Caco-2 (cell line): ENCODE results near the gene TBL2. TPM values are rescaled to one million over a fixed set of nuclear protein-coding genes. Genes with fewer than 3 reads are reported as not detected.

Source experiments
- BruUV-seq: library from RNA; stranded (reverse); fragments of 400-500 nt; replicated peaks from 2 replicates; lab custom pipeline; 2021; lab: Mats Ljungman, UMichigan
- CTCF ChIA-PET: fragments of 300-600 bp; sonication (Branson Sonifier 250); formaldehyde crosslinking; loops from one replicate; lab custom pipeline; 2022; ENCODE audit warnings: antibody characterized with exemption; lab: Charles Lee
- POLR2A ChIA-PET: fragments of 300-600 bp; sonication (Branson Sonifier 250); formaldehyde crosslinking; loops from one replicate; lab custom pipeline; 2022; ENCODE audit warnings: antibody characterized with exemption; lab: Charles Lee
- DNase-seq, 2 experiments: peaks; one replicate each; pipeline versions ENCODE4 v3.0.0 to v3.0.0-alpha.2; 2020 to 2022
- H3K27me3 ChIP-seq: replicated peaks from 2 replicates; pipeline ENCODE4 v1.6.0; 2011; ENCODE audit warnings: low read length; ENCODE audit not compliant: control insufficient read depth, insufficient read depth
- H3K36me3 ChIP-seq: 2 replicates; pipeline ENCODE4 v1.5.1; 2011; ENCODE audit warnings: low read length; ENCODE audit not compliant: control insufficient read depth, insufficient read depth
- H3K4me1 ChIP-seq: fragments of 250-450 bp; sonication (Bioruptor Pico); 2 replicates; pipeline ENCODE4 v1.5.1; 2020; ENCODE audit warnings: mild to moderate bottlenecking
- H3K4me3 ChIP-seq: 2 replicates; pipeline ENCODE4 v1.5.1; 2011; ENCODE audit warnings: low read depth, mild to moderate bottlenecking, control low read depth, low read length
- H3K9me3 ChIP-seq: fragments of 250-450 bp; sonication (Bioruptor Pico); 2 replicates; pipeline ENCODE4 v1.5.1; 2020; ENCODE audit warnings: mild to moderate bottlenecking, moderate library complexity
- H3K27ac Mint-ChIP-seq: one replicate; pipeline ENCODE4 v1.8.0; 2022; ENCODE audit warnings: mixed read lengths; ENCODE audit not compliant: unreplicated experiment
- H3K27me3 Mint-ChIP-seq: one replicate; pipeline ENCODE4 v1.8.0; 2022; ENCODE audit warnings: mixed read lengths; ENCODE audit not compliant: insufficient read depth, unreplicated experiment
- H3K36me3 Mint-ChIP-seq: one replicate; pipeline ENCODE4 v1.8.0; 2022; ENCODE audit warnings: mild to moderate bottlenecking, mixed read lengths; ENCODE audit not compliant: insufficient read depth, unreplicated experiment
- H3K4me1 Mint-ChIP-seq: one replicate; pipeline ENCODE4 v1.8.0; 2022; ENCODE audit warnings: low read depth, mixed read lengths; ENCODE audit not compliant: unreplicated experiment
- H3K4me3 Mint-ChIP-seq: one replicate; pipeline ENCODE4 v1.8.0; 2022; ENCODE audit warnings: mild to moderate bottlenecking, moderate library complexity, mixed read lengths; ENCODE audit not compliant: unreplicated experiment
- H3K9me3 Mint-ChIP-seq: one replicate; pipeline ENCODE4 v1.8.0; 2022; ENCODE audit warnings: mixed read lengths; ENCODE audit not compliant: unreplicated experiment
- intact Hi-C: fragments of 100-400 bp; cut with micrococcal nuclease; formaldehyde crosslinking; loops from one replicate; pipeline ENCODE4 v1.10.0; 2022; ENCODE audit not compliant: unreplicated experiment
- total RNA-seq: library from RNA; stranded (reverse); gene quantifications from 2 replicates; pipeline ENCODE4 v1.2.3, GENCODE V29; 2022
- TF ChIP-seq, protein P1 (sequence below), 2 experiments: fragments of 200-600 bp in 1 of 2; IDR thresholded peaks; 1 replicate in 1 of 2; 2 replicates in 1 of 2; pipeline versions ENCODE4 v1.5.1 to v1.8.0; 2011 to 2022; ENCODE audit warnings: antibody characterized with exemption in 1 of 2, control low read depth in 1 of 2, inconsistent platforms in 1 of 2, low read depth in 1 of 2, low read length in 1 of 2, mild to moderate bottlenecking in 1 of 2, moderate library complexity in 1 of 2; ENCODE audit not compliant: insufficient read depth in 1 of 2, severe bottlenecking in 1 of 2, unreplicated experiment in 1 of 2

The TBL2 gene
- total RNA-seq, 1 experiment from 2014 or later, result 76.8 TPM

- Histone ChIP-seq H3K4me3 (no peak overlapping the region), H3K9me3 (no peaks in the 10 kb centered on the region), H3K4me1 (peaks cover 22% of the 10 kb centered on the region), H3K27me3 (no peaks in the 10 kb centered on the region), H3K36me3 (no peaks in the 10 kb centered on the region; the same call in 1 of the 2 replicates)
- H3K4me1 Mint-ChIP-seq, result peaks cover 8% of the 10 kb centered on the region
- TF ChIP-seq, protein P1, sequence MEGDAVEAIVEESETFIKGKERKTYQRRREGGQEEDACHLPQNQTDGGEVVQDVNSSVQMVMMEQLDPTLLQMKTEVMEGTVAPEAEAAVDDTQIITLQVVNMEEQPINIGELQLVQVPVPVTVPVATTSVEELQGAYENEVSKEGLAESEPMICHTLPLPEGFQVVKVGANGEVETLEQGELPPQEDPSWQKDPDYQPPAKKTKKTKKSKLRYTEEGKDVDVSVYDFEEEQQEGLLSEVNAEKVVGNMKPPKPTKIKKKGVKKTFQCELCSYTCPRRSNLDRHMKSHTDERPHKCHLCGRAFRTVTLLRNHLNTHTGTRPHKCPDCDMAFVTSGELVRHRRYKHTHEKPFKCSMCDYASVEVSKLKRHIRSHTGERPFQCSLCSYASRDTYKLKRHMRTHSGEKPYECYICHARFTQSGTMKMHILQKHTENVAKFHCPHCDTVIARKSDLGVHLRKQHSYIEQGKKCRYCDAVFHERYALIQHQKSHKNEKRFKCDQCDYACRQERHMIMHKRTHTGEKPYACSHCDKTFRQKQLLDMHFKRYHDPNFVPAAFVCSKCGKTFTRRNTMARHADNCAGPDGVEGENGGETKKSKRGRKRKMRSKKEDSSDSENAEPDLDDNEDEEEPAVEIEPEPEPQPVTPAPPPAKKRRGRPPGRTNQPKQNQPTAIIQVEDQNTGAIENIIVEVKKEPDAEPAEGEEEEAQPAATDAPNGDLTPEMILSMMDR (IDR thresholded peaks at IDR 0.05; ENCODE audit: insufficient read depth in 1 of 2, low read depth in 1 of 2, low read length in 1 of 2, severe bottlenecking in 1 of 2, unreplicated experiment in 1 of 2), result no peak
- H3K27me3 Mint-ChIP-seq, result no peaks in the 10 kb centered on the region
- intact Hi-C loops, result loop anchor here (1.0 to 2.0 kb wide), 2 partner anchors 15 to 53 kb away; partner anchors contain the start of gene VPS37D
- H3K9me3 Mint-ChIP-seq, result no peaks in the 10 kb centered on the region
- no peaks in the 10 kb centered on the region for H3K36me3 Mint-ChIP-seq
- no peak for DNase-seq
- CTCF ChIA-PET, result interaction anchor here (0.7 to 1.1 kb wide), 3 partner anchors 9 to 55 kb away, joined by 3 read pairs; no protein-coding TSS in a partner anchor
- no peak overlapping the region for H3K4me3 Mint-ChIP-seq
- H3K27ac Mint-ChIP-seq, result peak overlapping the region; percentile 50
- BruUV-seq, result no TSS peak
- POLR2A ChIA-PET, result no interaction called here
Observed at GRCh38 chr7:73613954-73614735, 35.8 kb upstream of the TBL2 start.

DNA sequence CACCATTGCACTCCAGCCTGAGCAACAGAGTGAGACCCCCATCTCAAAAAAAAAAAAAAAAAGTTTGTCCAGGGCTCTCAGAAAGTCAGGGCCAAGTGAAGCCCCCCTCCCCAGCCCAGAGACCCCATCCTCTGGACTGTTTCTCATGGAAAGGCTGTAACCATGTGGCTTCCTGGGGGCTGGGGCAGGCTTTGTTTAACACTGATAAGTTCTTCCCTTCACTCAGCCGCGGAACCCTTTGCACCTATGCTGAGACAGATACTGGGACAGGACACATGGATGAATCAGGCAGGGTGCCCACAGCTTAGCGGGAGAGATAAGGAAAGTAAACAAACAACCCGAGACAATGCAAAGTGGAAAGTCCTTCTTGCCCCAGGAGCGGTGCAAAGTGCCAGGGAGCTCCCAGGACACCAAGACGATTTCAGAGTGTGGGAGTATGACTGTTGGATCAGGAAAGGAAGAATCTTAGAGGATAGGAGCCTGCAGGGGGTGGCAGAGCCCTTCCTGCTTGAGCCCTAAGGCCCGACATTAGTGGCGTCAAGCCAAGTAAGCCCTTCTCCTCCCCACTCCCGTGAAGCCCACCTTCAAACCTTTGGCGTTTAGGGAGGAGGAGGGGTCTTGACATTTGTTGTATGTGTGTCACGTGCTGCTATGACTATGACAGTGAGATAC, 34.4 kb upstream of the TBL2 start:
- ChIA-PET CTCF (interaction anchor here (0.5 to 1.5 kb wide), 8 partner anchors 10 to 233 kb away, joined by 3 to 6 read pairs (median 4); partner anchors contain the start of genes MLXIPL and STX1A), POLR2A (interaction anchor here (0.5 to 1.1 kb wide), 3 partner anchors 12 to 125 kb away, joined by 3 to 7 read pairs (median 3); partner anchors contain the start of genes ABHD11, MLXIPL and TBL2)
- no TSS peak for BruUV-seq
- Histone ChIP-seq H3K4me1 (peaks cover 26% of the 10 kb centered on the region), H3K27me3 (no peaks in the 10 kb centered on the region), H3K36me3 (no peaks in the 10 kb centered on the region; the same call in 1 of the 2 replicates), H3K4me3 (no peak overlapping the region), H3K9me3 (no peaks in the 10 kb centered on the region)
- intact Hi-C loops, result loop anchor here (1.0 to 2.0 kb wide), 2 partner anchors 16 to 55 kb away; partner anchors contain the start of gene VPS37D
- peak overlapping the region; percentile 48 for H3K27ac Mint-ChIP-seq
- H3K27me3 Mint-ChIP-seq, result no peaks in the 10 kb centered on the region
- TF ChIP-seq, protein P1 (IDR thresholded peaks at IDR 0.05; ENCODE audit: insufficient read depth in 1 of 2, low read depth in 1 of 2, low read length in 1 of 2, severe bottlenecking in 1 of 2, unreplicated experiment in 1 of 2), result peak in 1 of 2 experiments; percentile 43
- H3K9me3 Mint-ChIP-seq, result no peaks in the 10 kb centered on the region
- peaks cover 15% of the 10 kb centered on the region for H3K4me1 Mint-ChIP-seq
- no peaks in the 10 kb centered on the region for H3K36me3 Mint-ChIP-seq
- DNase-seq, result peak; percentile 83 to 90
- H3K4me3 Mint-ChIP-seq, result peak overlapping the region; percentile 52

- Histone ChIP-seq H3K9me3 (no peaks in the 10 kb centered on the region), H3K36me3 (no peaks in the 10 kb centered on the region; the same call in 1 of the 2 replicates), H3K4me3 (no peak overlapping the region), H3K4me1 (peaks cover 26% of the 10 kb centered on the region), H3K27me3 (no peaks in the 10 kb centered on the region)
- no peak overlapping the region for H3K27ac Mint-ChIP-seq
- H3K4me1 Mint-ChIP-seq, result peaks cover 15% of the 10 kb centered on the region
- BruUV-seq, result no TSS peak
- TF ChIP-seq, protein P1 (IDR thresholded peaks at IDR 0.05; ENCODE audit: insufficient read depth in 1 of 2, low read depth in 1 of 2, low read length in 1 of 2, severe bottlenecking in 1 of 2, unreplicated experiment in 1 of 2), result no peak
- no peaks in the 10 kb centered on the region for H3K27me3 Mint-ChIP-seq
- intact Hi-C loops, result no loop called here
- CTCF ChIA-PET, result no interaction called here
- POLR2A ChIA-PET, result no interaction called here
- H3K9me3 Mint-ChIP-seq, result no peaks in the 10 kb centered on the region
- peaks cover 4% of the 10 kb centered on the region for H3K36me3 Mint-ChIP-seq
- no peak overlapping the region for H3K4me3 Mint-ChIP-seq
- no peak for DNase-seq
Observed at GRCh38 chr7:73611017-73611555, 32.7 kb upstream of the TBL2 start.
